Stomach smooth muscle (tissue), 2 donors: ENCODE data around the gene RRP9.

Experiments used
- H3K27ac ChIP-seq: one replicate; pipeline ENCODE4 v1.7.0; 2013; ENCODE audit warnings: mild to moderate bottlenecking, low read length, inconsistent platforms
- H3K27me3 ChIP-seq, 2 donors: one replicate each; pipeline ENCODE4 v1.7.0; 2013; ENCODE audit warnings: low read length in 2 of 2; ENCODE audit not compliant: insufficient read depth in 2 of 2, control insufficient read depth in 1 of 2
- H3K36me3 ChIP-seq, 2 donors: one replicate each; pipeline ENCODE4 v1.7.0; 2013; ENCODE audit warnings: low read length in 2 of 2; ENCODE audit not compliant: control insufficient read depth in 2 of 2, insufficient read depth in 2 of 2
- H3K4me1 ChIP-seq: one replicate; pipeline ENCODE4 v1.7.0; 2013; ENCODE audit warnings: low read length; ENCODE audit not compliant: control insufficient read depth, insufficient read depth
- H3K4me3 ChIP-seq, 2 donors: one replicate each; pipeline ENCODE4 v1.7.0; 2013; ENCODE audit warnings: low read length in 2 of 2
- H3K9ac ChIP-seq, 2 donors: one replicate each; pipeline ENCODE4 v1.7.0; 2013; ENCODE audit warnings: low read length in 2 of 2, mild to moderate bottlenecking in 1 of 2
- H3K9me3 ChIP-seq, 2 donors: one replicate each; pipeline ENCODE4 v1.7.0; 2013; ENCODE audit warnings: low read length in 2 of 2; ENCODE audit not compliant: control insufficient read depth in 2 of 2
- donor health status: healthy.
- donor health status: Pancreatic carcinoma.

RRP9 gene

DNA sequence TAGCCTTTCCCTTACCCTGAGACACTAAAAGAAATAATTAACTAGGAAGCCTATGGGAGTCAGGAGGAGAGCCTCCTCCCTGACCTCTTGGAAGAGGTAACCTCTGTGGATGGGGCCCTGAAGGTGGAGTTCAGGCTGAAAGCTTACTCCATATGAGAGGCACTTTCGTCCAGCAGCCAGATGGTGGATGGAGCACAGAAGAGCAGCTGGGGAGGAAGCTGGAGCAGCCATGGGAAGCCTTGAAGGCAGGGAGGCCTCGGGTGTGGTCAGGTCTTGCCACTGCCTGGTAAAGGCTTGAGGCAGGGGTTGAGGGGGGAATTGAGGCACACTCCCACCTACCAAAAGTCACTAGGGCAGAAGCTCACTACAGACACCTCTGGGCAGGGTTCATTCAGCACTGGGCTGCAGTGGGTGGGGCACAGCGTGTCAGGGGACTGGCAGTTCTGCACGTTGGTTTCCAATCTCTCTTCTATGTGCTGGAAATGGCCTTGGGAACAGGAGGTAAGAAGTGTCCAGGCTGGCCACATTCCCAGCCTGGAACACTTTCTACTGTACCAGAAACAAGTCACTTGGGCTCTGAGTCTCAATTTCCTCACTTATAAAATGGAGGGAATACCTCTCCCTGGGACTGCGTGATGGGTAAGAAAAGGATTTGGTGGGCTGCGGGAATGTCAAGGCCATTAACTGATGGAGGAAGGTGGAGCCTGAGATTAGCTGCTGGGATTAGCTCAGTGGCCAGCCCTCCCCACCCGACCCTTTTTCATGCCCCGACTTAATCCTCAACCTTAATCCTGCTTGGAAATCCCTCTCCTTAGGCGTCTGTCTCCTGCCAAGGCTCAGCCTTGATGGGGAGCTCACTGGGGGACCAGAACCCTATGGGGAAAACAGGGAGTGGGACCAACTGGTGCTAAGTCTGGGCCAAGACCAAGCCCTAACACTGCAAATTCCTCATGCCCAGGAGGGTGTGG lies 20.2 kb upstream of the RRP9 start:
- no peak overlapping the region for H3K4me3 ChIP-seq
- no peaks in the 10 kb centered on the region for H3K27me3 ChIP-seq
- H3K9ac ChIP-seq, result no peak overlapping the region
- peaks cover 7 to 27% of the 10 kb centered on the region in 2 donors for H3K36me3 ChIP-seq
- H3K4me1 ChIP-seq, result peaks cover 25% of the 10 kb centered on the region
- no peak overlapping the region for H3K27ac ChIP-seq
- H3K9me3 ChIP-seq, result no peaks in the 10 kb centered on the region

DNA sequence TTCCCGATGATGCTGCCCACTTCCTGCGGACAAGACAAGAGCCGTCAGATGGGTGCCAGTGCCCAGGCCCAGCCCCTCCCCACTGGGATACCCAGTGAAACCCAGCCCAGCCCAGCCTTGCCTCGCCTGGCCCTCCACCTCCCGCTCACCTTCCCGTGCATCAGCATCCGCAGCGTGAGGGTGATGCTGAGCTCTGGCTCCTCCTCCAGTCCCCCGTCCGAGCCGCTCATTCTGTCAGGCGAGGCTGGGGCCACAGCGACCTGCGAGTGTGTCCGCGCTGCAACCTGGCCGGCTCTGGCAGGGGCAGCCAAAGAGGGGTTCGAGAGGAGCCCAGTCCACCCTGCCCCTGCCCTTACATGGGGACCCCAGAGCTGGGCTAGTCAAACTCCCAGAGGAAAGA lies 19.3 kb upstream of the RRP9 start:
- no peaks in the 10 kb centered on the region for H3K27me3 ChIP-seq
- H3K4me3 ChIP-seq, result no peak overlapping the region
- H3K9ac ChIP-seq, result no peak overlapping the region
- no peak overlapping the region for H3K27ac ChIP-seq
- peaks cover 7 to 27% of the 10 kb centered on the region in 2 donors for H3K36me3 ChIP-seq
- no peaks in the 10 kb centered on the region for H3K9me3 ChIP-seq
- peaks cover 25% of the 10 kb centered on the region for H3K4me1 ChIP-seq

DNA sequence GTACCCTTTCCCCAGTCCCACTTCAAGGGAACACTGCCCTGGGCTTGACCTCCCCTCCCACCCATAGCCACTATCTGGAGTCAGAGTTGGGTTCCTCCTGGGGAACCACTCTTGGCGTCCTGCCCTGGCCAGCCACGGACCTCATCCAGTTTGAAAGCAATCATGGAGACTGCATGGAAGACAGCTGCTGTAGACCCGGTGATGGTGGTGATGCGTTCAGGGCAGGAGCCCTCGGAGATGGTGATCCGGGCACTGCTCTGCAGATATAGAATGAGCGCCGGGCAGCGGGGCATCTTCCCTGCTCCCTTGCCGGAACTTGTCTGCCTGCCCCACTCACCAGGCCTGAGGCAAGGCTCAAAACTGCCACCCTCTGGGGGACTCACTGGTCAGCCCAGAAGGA lies 18.7 kb upstream of the RRP9 start:
- Histone ChIP-seq H3K27ac (no peak overlapping the region), H3K27me3 (no peaks in the 10 kb centered on the region), H3K9me3 (no peaks in the 10 kb centered on the region), H3K36me3 (peaks cover 7 to 27% of the 10 kb centered on the region in 2 donors), H3K4me1 (peaks cover 25% of the 10 kb centered on the region), H3K4me3 (no peak overlapping the region), H3K9ac (no peak overlapping the region)

DNA sequence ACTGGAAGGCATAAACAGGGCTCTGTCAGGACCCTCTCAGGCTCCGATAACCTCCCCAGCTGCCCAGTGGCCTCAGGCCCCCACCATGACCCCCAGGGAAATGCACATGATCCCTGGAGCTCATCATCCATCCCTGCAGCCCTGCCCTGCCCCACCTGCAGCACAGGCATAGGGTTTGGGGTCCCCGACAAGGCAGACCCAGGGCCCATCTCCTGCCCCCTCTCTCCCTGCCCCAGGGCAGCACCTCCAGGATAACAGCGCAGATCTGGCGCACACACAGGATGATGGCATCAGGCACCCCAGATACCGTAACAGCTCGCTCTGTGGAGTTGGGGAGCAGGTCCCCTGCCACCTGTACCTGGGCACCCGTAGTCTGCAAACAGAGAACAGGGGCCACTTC lies 17.9 kb upstream of the RRP9 start:
- no peaks in the 10 kb centered on the region for H3K9me3 ChIP-seq
- H3K4me1 ChIP-seq, result peaks cover 20% of the 10 kb centered on the region
- peaks cover 7 to 27% of the 10 kb centered on the region in 2 donors for H3K36me3 ChIP-seq
- H3K4me3 ChIP-seq, result no peak overlapping the region
- H3K9ac ChIP-seq, result no peak overlapping the region
- H3K27ac ChIP-seq, result no peak overlapping the region
- H3K27me3 ChIP-seq, result peaks cover 0 to 4% of the 10 kb centered on the region in 2 donors

DNA sequence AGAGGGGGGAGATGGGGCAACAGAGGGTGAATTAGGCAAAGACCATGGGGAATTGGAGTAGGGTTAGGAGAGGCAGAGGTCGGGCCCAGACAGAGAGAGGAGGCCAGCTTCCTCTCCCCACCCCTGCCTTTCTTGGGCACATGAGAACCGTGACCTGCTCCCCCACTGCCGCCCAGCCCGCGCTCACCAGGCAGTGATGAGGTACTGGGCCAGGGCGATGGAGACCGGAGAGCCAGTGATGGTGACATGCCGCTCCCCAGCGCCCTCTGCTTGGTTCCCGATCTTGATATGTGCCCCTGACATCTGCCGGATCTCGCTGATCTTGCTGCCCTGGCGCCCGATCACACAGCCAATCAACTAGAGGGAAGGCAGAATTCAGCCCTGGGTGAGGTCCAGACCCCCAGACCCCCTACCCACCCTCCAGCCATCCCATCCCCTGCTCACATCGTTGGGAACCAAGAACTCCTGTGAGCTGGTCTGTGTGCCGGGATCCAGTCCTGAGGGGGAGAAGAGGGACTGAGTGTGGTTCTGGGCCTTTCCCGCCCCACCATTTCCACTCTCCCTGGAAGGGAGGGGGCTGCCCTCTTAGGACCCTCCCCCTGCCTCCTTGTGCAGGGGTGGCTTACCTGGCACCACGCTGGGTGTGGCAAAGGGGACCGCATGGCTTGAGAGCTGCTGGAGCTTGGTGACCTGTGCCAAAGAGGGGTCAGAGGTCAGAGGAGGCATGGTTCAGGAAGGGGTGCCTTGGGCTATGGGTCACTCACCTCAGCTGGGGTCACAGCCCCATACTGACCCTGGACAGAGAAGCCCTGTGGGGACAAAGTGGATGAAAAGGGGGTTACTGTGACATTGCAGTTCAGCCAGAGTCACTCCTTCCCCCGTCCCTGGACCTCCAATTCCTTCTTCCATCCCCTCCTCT lies 17.2 kb upstream of the RRP9 start:
- Histone ChIP-seq H3K9me3 (no peaks in the 10 kb centered on the region), H3K27me3 (peaks cover 0 to 4% of the 10 kb centered on the region in 2 donors), H3K36me3 (peaks cover 7 to 27% of the 10 kb centered on the region in 2 donors), H3K27ac (no peak overlapping the region), H3K9ac (no peak overlapping the region), H3K4me3 (no peak overlapping the region), H3K4me1 (peaks cover 20% of the 10 kb centered on the region)

DNA sequence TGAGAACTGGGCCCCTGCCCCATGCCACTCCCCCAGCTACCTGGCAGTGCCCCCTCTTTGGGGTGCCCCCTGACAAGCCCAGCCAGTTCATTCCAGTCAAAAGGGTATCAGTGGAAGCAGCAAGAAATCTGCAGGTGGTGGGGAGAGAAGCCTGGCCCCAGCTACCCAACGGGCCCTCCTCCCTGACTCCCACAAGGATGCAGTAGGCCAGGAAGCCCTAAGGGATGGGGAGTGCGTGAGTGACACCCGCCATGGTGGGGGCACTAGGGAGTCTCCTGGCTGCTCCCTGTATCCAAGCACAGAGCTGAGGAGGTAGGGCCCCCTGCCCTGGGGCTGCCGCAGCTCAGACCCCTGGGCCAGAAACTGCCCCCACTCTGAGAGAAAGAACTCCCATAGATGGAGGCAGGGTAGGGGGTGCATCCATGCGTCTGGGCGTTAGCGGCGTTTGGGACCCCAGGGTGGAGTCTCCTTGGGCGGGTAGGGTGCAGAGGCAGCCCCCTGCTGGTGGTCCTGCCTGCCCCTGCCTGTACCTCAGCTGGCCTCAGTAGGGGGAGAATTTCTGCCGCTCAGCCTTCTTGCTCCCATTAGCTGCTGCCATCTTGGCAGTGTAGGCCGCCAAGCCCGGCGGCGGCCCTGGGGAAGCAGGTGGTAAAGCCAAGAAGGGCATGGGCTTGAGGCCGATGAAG lies 16.0 kb upstream of the RRP9 start:
- no peak overlapping the region for H3K4me3 ChIP-seq
- H3K9ac ChIP-seq, result no peak overlapping the region
- peaks cover 0 to 4% of the 10 kb centered on the region in 2 donors for H3K27me3 ChIP-seq
- peaks cover 7 to 25% of the 10 kb centered on the region in 2 donors for H3K36me3 ChIP-seq
- H3K9me3 ChIP-seq, result no peaks in the 10 kb centered on the region
- H3K27ac ChIP-seq, result no peak overlapping the region
- peaks cover 16% of the 10 kb centered on the region for H3K4me1 ChIP-seq

DNA sequence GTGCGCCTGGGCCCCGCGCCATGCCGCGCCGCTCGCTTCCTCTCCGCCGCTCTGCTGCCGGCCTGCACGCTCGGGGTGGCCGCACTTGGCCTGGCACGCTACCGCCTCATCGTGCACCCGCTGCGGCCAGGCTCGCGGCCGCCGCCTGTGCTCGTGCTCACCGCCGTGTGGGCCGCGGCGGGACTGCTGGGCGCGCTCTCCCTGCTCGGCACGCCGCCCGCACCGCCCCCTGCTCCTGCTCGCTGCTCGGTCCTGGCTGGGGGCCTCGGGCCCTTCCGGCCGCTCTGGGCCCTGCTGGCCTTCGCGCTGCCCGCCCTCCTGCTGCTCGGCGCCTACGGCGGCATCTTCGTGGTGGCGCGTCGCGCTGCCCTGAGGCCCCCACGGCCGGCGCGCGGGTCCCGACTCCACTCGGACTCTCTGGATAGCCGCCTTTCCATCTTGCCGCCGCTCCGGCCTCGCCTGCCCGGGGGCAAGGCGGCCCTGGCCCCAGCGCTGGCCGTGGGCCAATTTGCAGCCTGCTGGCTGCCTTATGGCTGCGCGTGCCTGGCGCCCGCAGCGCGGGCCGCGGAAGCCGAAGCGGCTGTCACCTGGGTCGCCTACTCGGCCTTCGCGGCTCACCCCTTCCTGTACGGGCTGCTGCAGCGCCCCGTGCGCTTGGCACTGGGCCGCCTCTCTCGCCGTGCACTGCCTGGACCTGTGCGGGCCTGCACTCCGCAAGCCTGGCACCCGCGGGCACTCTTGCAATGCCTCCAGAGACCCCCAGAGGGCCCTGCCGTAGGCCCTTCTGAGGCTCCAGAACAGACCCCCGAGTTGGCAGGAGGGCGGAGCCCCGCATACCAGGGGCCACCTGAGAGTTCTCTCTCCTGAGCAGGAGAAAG lies 14.4 kb upstream of the RRP9 start:
- peak overlapping the region; percentile 35 to 64 for H3K4me3 ChIP-seq
- H3K4me1 ChIP-seq, result peaks cover 16% of the 10 kb centered on the region
- no peaks in the 10 kb centered on the region for H3K9me3 ChIP-seq
- H3K27me3 ChIP-seq, result peaks cover 0 to 4% of the 10 kb centered on the region in 2 donors
- peaks cover 7 to 25% of the 10 kb centered on the region in 2 donors for H3K36me3 ChIP-seq
- H3K27ac ChIP-seq, result peak overlapping the region; percentile 55
- H3K9ac ChIP-seq, result peak overlapping the region; percentile 44 to 55

DNA sequence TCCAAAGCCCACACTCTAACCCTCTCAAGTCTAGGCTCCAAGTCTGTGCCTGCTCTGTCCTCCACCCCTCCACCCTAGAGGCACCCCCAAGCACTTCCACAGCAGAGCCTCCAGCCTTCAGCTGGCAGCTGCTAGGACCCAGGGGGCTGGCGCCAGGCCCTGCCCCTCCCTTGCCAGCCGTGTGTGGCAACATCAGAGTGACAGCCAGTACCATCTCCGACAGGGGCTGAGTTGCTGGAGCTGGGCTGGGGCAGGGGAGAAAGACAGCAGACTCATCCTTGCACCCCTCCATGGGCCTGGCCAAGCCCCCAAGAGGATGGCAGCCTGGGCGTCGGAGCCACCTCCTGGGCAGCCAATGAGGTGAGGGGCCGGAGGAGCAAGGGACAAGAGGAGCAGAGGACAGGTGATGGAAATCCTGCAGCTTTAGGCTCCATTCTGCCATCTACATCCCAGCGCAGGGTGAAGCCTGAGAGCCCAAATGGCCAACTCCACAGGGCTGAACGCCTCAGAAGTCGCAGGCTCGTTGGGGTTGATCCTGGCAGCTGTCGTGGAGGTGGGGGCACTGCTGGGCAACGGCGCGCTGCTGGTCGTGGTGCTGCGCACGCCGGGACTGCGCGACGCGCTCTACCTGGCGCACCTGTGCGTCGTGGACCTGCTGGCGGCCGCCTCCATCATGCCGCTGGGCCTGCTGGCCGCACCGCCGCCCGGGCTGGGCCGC lies 13.6 kb upstream of the RRP9 start, which contains the start of gene GPR62:
GPR62 (plus strand) TSS at position 207 of the 718 bp plus-strand sequence; CDS start at position 479, 272 bp downstream.
- H3K27ac ChIP-seq, result peak within 1 kb of the TSS; percentile 55
- no peaks in the 10 kb centered on the region for H3K9me3 ChIP-seq
- H3K4me1 ChIP-seq, result peaks cover 16% of the 10 kb centered on the region
- peaks cover 0 to 4% of the 10 kb centered on the region in 2 donors for H3K27me3 ChIP-seq
- peaks cover 7 to 18% of the 10 kb centered on the region in 2 donors for H3K36me3 ChIP-seq
- H3K4me3 ChIP-seq, result peak within 1 kb of the TSS; percentile 35 to 64
- H3K9ac ChIP-seq, result peak within 1 kb of the TSS; percentile 44 to 55

DNA sequence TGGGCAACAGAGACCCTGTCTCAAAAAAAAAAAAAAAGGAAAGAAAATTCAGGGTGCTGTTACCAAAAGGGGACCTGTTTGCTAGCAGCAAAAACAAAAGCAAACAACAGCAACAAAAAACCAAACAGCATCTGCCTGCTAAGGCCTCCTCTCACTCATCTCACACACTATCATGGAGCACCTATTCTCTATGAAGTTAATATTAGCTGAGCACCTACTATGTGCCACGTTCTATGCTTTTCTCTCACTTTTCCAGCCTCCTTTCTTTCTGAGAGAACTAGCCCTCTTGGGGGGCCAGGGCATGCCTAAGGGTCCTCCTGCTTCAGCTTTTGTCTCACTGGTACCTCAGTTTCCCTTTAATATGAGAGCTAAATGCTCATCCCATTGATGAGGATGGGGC lies 13.0 kb upstream of the RRP9 start:
- H3K27ac ChIP-seq, result no peak overlapping the region
- no peak overlapping the region for H3K9ac ChIP-seq

More for the DNA sequence above, 13.0 kb upstream of the RRP9 start:
- Histone ChIP-seq H3K4me1 (peaks cover 16% of the 10 kb centered on the region), H3K4me3 (no peak overlapping the region), H3K36me3 (peaks cover 6 to 13% of the 10 kb centered on the region in 2 donors), H3K9me3 (no peaks in the 10 kb centered on the region), H3K27me3 (peaks cover 0 to 4% of the 10 kb centered on the region in 2 donors)
